CD4-positive, alpha-beta memory T cell (primary cell): ENCODE measurements around the gene LCT. TPM values are rescaled to one million over a fixed set of nuclear protein-coding genes. Genes with fewer than 3 reads are reported as not detected.

Experiments used
- CTCF ChIA-PET: fragments of 350-600 bp; sonication (Branson Sonifier 250); formaldehyde crosslinking; loops from one replicate; lab custom pipeline; 2021; ENCODE audit warnings: inconsistent platforms; ENCODE audit not compliant: partially characterized antibody; lab: Charles Lee
- POLR2A ChIA-PET: fragments of 350-600 bp; sonication (Branson Sonifier 250); formaldehyde crosslinking; loops from one replicate; lab custom pipeline; 2021; ENCODE audit not compliant: partially characterized antibody; lab: Charles Lee
- DNase-seq, 5 donors: peaks; one replicate each; pipeline versions ENCODE4 v3.0.0 to v3.0.0-alpha.2; 2020 to 2022; ENCODE audit warnings: mixed read lengths in 1 of 5
- H3K27ac ChIP-seq: one replicate; pipeline ENCODE4 v1.7.0; 2013; ENCODE audit warnings: low read depth, low read length
- H3K27me3 ChIP-seq: 2 replicates; pipeline ENCODE4 v1.7.0; 2013; ENCODE audit warnings: mild to moderate bottlenecking, low read length, moderate library complexity; ENCODE audit not compliant: insufficient read depth
- H3K36me3 ChIP-seq: 2 replicates; pipeline ENCODE4 v1.7.0; 2013; ENCODE audit warnings: mild to moderate bottlenecking, low read length, moderate library complexity; ENCODE audit not compliant: insufficient read depth
- H3K4me1 ChIP-seq: 2 replicates; pipeline ENCODE4 v1.7.0; 2013; ENCODE audit warnings: mild to moderate bottlenecking, low read length, moderate library complexity; ENCODE audit not compliant: insufficient read depth
- H3K4me3 ChIP-seq, 2 donors: one replicate each; pipeline ENCODE4 v1.7.0; 2013; ENCODE audit warnings: low read length in 2 of 2, mild to moderate bottlenecking in 1 of 2
- H3K9me3 ChIP-seq, 2 donors: one replicate each; pipeline ENCODE4 v1.7.0; 2013; ENCODE audit warnings: low read length in 2 of 2, control low read depth in 1 of 2; ENCODE audit not compliant: control insufficient read depth in 1 of 2
- H3K27ac Mint-ChIP-seq, 7 donors: one replicate each; pipeline ENCODE4 v1.8.0; 2020 to 2021; ENCODE audit warnings: mixed read lengths in 7 of 7, mild to moderate bottlenecking in 6 of 7, inconsistent platforms in 3 of 7, moderate library complexity in 3 of 7
- H3K27me3 Mint-ChIP-seq, 2 donors: one replicate each; pipeline ENCODE4 v1.8.0; 2020 to 2021; ENCODE audit warnings: mixed read lengths in 2 of 2
- H3K36me3 Mint-ChIP-seq, 2 donors: one replicate each; pipeline ENCODE4 v1.8.0; 2020 to 2021; ENCODE audit warnings: mixed read lengths in 2 of 2, inconsistent platforms in 1 of 2, mild to moderate bottlenecking in 1 of 2
- H3K4me1 Mint-ChIP-seq, 4 donors: one replicate each; pipeline ENCODE4 v1.8.0; 2020 to 2021; ENCODE audit warnings: mixed read lengths in 4 of 4, mild to moderate bottlenecking in 1 of 4
- H3K4me3 Mint-ChIP-seq, 8 donors: one replicate each; pipeline ENCODE4 v1.8.0; 2020 to 2021; ENCODE audit warnings: mixed read lengths in 8 of 8, mild to moderate bottlenecking in 7 of 8, moderate library complexity in 6 of 8, inconsistent platforms in 3 of 8
- H3K9me3 Mint-ChIP-seq, 8 donors: one replicate each; pipeline ENCODE4 v1.8.0; 2020 to 2021; ENCODE audit warnings: mixed read lengths in 8 of 8, mild to moderate bottlenecking in 5 of 8, inconsistent platforms in 3 of 8, moderate library complexity in 1 of 8
- intact Hi-C: fragments of 100-400 bp; cut with micrococcal nuclease; formaldehyde crosslinking; loops from one replicate; pipeline ENCODE4 v1.15.1; 2023
- polyA plus RNA-seq, 2 donors: library from polyadenylated mRNA; unstranded; fragments of 300-500 nt; fragmentation: Illumina TruSeq; gene quantifications; one replicate each; pipeline ENCODE4 v1.2.3, GENCODE V29; 2021
- total RNA-seq, 2 experiments: library from RNA; stranded (reverse); gene quantifications; one replicate each; pipeline ENCODE4 v1.2.3, GENCODE V29; 2021

LCT gene
- total and polyA plus RNA-seq, 4 experiments from 2014 or later: 0.06 TPM; not detected in 2

DNA sequence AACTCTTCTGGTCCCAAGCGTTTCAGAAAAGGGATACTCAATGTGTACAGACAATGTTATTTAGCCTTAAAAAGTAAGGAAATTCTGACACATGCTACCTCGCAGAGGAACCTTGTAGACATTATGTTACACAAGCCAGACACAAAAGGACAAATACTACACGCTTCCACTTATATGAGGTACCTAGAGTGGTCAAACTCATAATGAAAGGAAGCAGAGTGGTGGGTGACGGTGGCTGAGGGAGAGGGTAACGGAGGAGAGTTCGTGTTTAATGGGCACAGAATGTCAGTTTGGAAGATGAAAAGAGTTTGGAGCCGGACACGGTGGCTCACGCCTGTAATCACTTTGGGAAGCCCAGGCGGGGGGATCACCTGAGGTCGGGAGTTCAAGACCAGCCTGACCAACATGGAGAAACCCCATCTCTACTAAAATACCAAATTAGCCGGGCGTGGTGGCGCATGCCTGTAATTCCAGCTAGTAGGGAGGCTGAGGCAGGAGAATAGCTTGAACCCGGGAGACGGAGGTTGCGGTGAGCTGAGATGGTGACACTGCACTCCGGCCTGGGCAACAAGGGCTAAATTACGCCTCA is 37.9 kb upstream of the LCT start:
- H3K27me3 Mint-ChIP-seq: peaks cover 0 to 1% of the 10 kb centered on the region in 2 donors
- Histone ChIP-seq H3K9me3 (no peaks in the 10 kb centered on the region), H3K27me3 (no peaks in the 10 kb centered on the region), H3K36me3 (peaks cover 13% of the 10 kb centered on the region), H3K27ac (no peak overlapping the region), H3K4me1 (peaks cover 31% of the 10 kb centered on the region), H3K4me3 (peak overlapping the region; percentile 82 to 84)
- DNase-seq: no peak
- H3K36me3 Mint-ChIP-seq: peaks cover 17 to 30% of the 10 kb centered on the region in 2 donors
- intact Hi-C loops: loop anchor here (5.0 kb wide), 1 partner anchor 107 kb away; no protein-coding TSS in a partner anchor
- ChIA-PET CTCF (no interaction called here), POLR2A (interaction anchor here (0.6 to 1.9 kb wide), 15 partner anchors 8 to 957 kb away, joined by 3 to 11 read pairs (median 4); partner anchors contain the start of genes CCNT2, R3HDM1, RAB3GAP1 and UBXN4)
- peak overlapping the region; percentile 82 to 97 (median 95) for H3K27ac Mint-ChIP-seq
- H3K4me3 Mint-ChIP-seq: peak overlapping the region; percentile 81 to 96 (median 92)
- H3K4me1 Mint-ChIP-seq: peaks cover 29 to 47% (median 38%) of the 10 kb centered on the region in 4 donors
- no peaks in the 10 kb centered on the region for H3K9me3 Mint-ChIP-seq

DNA sequence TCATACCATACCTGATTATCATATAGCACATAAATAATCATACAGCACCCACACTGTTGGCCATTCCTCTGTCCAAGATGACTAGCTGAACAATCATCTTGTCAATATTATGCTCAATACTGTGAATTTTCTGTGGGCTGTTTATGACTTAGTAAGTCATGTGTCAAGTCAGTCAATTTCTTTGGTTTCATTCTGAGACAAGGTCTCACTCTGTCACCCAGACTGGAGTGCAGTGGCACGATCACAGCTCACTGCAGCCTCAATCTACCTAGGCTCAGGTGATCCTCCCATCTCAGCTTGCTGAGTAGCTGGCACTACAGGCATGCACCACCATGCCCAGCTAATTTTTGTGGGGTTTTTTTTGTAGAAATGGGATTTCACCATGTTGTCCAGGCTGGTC is 33.6 kb upstream of the LCT start:
- Histone ChIP-seq H3K27ac (no peak overlapping the region), H3K27me3 (no peaks in the 10 kb centered on the region), H3K36me3 (peaks cover 38% of the 10 kb centered on the region), H3K4me1 (peaks cover 25% of the 10 kb centered on the region), H3K9me3 (no peaks in the 10 kb centered on the region), H3K4me3 (no peak overlapping the region)
- DNase-seq: no peak
- POLR2A ChIA-PET: no interaction called here
- CTCF ChIA-PET: interaction anchor here (1.1 to 2.5 kb wide), 2 partner anchors 8 to 73 kb away, joined by 3 to 7 read pairs; no protein-coding TSS in a partner anchor
- Mint-ChIP-seq H3K9me3 (no peaks in the 10 kb centered on the region), H3K27ac (no peak overlapping the region), H3K27me3 (no peaks in the 10 kb centered on the region), H3K4me1 (peaks cover 24 to 37% (median 28%) of the 10 kb centered on the region in 4 donors), H3K4me3 (no peak overlapping the region), H3K36me3 (peaks cover 48 to 58% of the 10 kb centered on the region in 2 donors)
- intact Hi-C loops: no loop called here

DNA sequence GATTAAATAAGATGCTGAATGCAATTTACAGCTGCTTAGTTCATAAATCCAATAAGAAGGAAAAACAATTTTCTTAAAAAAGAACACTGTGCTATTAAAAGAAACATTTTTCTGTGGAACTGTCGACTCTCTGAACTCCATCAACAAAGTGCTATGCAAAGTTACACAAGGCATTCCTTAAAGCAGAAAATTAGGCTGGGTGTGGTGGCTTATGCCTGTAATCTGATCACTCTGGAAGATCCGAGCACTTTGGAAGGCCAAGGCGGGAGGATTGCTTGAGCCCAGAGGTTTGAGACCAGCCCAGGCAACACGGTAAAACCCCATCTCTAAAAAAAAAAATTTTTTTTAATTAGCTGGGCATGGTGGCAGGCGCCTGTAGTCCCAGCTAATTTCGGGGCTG is 26.2 kb upstream of the LCT start:
- H3K9me3 Mint-ChIP-seq: no peaks in the 10 kb centered on the region

DNA sequence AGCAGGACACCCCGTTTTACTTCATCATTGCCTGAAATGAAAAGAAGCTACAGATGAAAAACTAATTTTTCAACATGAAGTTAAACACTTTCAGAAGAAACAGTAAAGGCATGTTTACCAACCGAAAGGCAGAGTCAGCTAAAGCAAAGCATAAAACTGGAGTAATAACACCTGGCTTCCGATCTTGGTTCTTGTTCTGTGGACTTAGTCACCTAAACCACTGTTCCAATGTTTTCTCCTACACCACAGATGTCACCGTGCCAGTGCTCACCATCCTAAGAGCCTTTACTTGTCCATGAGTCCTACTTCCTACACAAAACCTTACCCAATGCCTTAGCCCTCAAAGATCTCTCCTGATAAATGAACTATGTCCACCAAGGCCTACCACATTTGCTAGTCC is 25.7 kb upstream of the LCT start:
- Histone ChIP-seq H3K27ac (no peak overlapping the region), H3K27me3 (no peaks in the 10 kb centered on the region), H3K9me3 (no peaks in the 10 kb centered on the region), H3K36me3 (peaks cover 50% of the 10 kb centered on the region), H3K4me3 (no peak overlapping the region), H3K4me1 (no peaks in the 10 kb centered on the region)
- no peak for DNase-seq
- H3K9me3 Mint-ChIP-seq: no peaks in the 10 kb centered on the region
- POLR2A ChIA-PET: no interaction called here
- H3K27me3 Mint-ChIP-seq: no peaks in the 10 kb centered on the region
- CTCF ChIA-PET: interaction anchor here (1.1 to 1.2 kb wide), 2 partner anchors 8 to 522 kb away, joined by 3 read pairs; no protein-coding TSS in a partner anchor
- H3K36me3 Mint-ChIP-seq: peaks cover 54 to 70% of the 10 kb centered on the region in 2 donors
- peak overlapping the region in 2 of 7 donors; percentile 5 to 14 for H3K27ac Mint-ChIP-seq
- intact Hi-C loops: no loop called here
- peaks cover 0 to 5% (median under 1%) of the 10 kb centered on the region in 4 donors for H3K4me1 Mint-ChIP-seq
- H3K4me3 Mint-ChIP-seq: no peak overlapping the region

More for the DNA sequence above, 26.2 kb upstream of the LCT start:
- CTCF ChIA-PET: interaction anchor here (1.2 kb wide), 1 partner anchor 521 kb away, joined by 3 read pairs; no protein-coding TSS in a partner anchor
- no peaks in the 10 kb centered on the region for H3K4me1 ChIP-seq
- Mint-ChIP-seq H3K36me3 (peaks cover 56 to 68% of the 10 kb centered on the region in 2 donors), H3K4me3 (no peak overlapping the region), H3K27me3 (no peaks in the 10 kb centered on the region), H3K4me1 (peaks cover 0 to 7% (median 3%) of the 10 kb centered on the region in 4 donors), H3K27ac (peak overlapping the region in 1 of 7 donors; percentile 53)
- H3K36me3 ChIP-seq: peaks cover 52% of the 10 kb centered on the region
- H3K27me3 ChIP-seq: no peaks in the 10 kb centered on the region
- intact Hi-C loops: no loop called here
- no peak for DNase-seq
- H3K4me3 ChIP-seq: no peak overlapping the region
- H3K9me3 ChIP-seq: no peaks in the 10 kb centered on the region
- POLR2A ChIA-PET: no interaction called here
- H3K27ac ChIP-seq: no peak overlapping the region

DNA sequence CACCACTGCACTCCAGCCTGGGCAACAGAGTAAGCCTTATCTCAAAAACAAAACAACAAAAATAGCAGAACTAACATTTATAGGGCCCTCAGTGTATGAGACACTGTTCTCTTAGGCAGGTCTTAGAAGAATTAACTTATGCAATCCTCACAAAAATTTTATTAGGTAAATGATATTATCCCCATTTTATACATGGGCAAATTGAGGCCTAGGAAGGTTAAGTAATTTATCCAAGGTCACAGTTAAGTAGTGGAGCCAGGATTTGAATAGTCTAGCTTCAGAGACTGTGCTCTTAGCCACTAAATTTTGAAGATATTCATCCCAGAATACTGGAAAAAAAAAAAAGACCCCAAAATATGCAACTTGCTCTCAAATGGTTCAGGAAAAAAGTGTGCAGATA is 16.4 kb upstream of the LCT start:
- intact Hi-C loops: no loop called here
- CTCF ChIA-PET: no interaction called here
- H3K27ac Mint-ChIP-seq: no peak overlapping the region

DNA sequence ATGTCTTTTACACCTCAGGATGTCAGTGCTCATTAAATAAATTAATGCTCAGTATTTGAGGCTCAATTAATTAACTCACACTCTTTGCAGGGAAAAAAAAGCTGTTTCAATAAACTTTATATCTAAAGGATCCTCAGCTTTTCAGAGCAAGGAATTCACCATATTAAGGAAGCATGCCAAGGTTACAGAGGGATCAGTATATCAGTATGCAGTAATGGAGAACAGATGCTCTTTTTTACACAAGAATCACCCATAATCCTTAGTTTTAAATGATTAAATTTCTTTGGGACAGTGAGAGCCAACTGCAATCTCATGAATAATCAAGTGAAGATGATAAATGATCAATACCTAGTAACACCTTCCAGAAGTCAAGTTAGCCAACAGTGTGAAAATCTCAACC is 14.9 kb upstream of the LCT start:
- peaks cover 10% of the 10 kb centered on the region for H3K36me3 ChIP-seq
- ChIA-PET CTCF (no interaction called here), POLR2A (no interaction called here)
- peaks cover 0 to 2% (median under 1%) of the 10 kb centered on the region in 4 donors for H3K4me1 Mint-ChIP-seq
- H3K4me3 ChIP-seq: no peak overlapping the region
- no peaks in the 10 kb centered on the region for H3K9me3 ChIP-seq
- H3K36me3 Mint-ChIP-seq: peaks cover 44 to 61% of the 10 kb centered on the region in 2 donors
- no peaks in the 10 kb centered on the region for H3K27me3 Mint-ChIP-seq
- no peak overlapping the region for H3K27ac ChIP-seq
- no peak for DNase-seq
- no peaks in the 10 kb centered on the region for H3K27me3 ChIP-seq
- intact Hi-C loops: no loop called here
- no peak overlapping the region for H3K4me3 Mint-ChIP-seq
- peak overlapping the region in 1 of 7 donors; percentile 13 for H3K27ac Mint-ChIP-seq
- H3K4me1 ChIP-seq: no peaks in the 10 kb centered on the region
- no peaks in the 10 kb centered on the region for H3K9me3 Mint-ChIP-seq

More for the DNA sequence above, 16.4 kb upstream of the LCT start:
- H3K36me3 Mint-ChIP-seq: peaks cover 44 to 68% of the 10 kb centered on the region in 2 donors
- H3K27me3 Mint-ChIP-seq: no peaks in the 10 kb centered on the region
- no peaks in the 10 kb centered on the region for H3K9me3 Mint-ChIP-seq
- H3K4me1 Mint-ChIP-seq: peaks cover 0 to 3% (median under 1%) of the 10 kb centered on the region in 4 donors
- Histone ChIP-seq H3K27me3 (no peaks in the 10 kb centered on the region), H3K9me3 (no peaks in the 10 kb centered on the region), H3K27ac (no peak overlapping the region), H3K36me3 (peaks cover 17% of the 10 kb centered on the region), H3K4me1 (no peaks in the 10 kb centered on the region), H3K4me3 (no peak overlapping the region)
- no peak for DNase-seq
- POLR2A ChIA-PET: no interaction called here
- no peak overlapping the region for H3K4me3 Mint-ChIP-seq

DNA sequence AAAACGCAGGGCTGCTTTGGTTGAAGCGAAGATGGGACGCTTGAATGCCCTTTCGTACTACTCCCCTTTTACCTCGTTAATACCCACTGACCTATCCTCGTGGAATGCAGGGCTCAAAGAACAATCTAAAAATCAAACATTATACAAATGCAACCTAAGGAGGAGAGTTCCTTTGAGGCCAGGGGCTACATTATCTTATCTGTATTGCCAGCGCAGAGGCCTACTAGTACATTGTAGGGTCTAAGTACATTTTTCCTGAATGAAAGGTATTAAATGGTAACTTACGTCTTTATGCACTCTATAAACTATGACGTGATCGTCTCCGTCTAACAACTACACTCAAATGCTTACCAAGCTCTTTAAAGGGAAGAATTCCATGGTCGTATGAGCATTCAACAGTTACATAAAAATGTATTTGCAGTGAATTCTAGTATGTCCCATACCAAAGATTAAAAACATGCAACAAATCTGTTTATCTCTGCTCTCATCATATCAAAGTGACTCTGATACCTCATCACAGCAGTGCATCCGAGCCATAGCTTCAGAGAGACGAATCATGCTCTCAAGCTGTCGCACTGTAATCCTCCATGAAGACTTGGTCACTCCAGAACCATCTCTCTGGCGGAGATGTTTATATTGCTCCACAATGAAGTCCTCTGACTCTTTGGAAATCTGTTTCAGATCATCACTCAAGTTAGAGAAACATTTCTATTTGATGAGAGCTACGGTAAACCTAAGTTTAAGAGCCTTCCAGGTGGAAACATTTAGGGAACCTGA is 14.1 kb upstream of the LCT start:
- Histone ChIP-seq H3K4me3 (no peak overlapping the region), H3K27ac (no peak overlapping the region), H3K27me3 (no peaks in the 10 kb centered on the region), H3K9me3 (no peaks in the 10 kb centered on the region), H3K4me1 (no peaks in the 10 kb centered on the region), H3K36me3 (peaks cover 12% of the 10 kb centered on the region)
- Mint-ChIP-seq H3K4me1 (peaks cover 0 to 2% (median 0%) of the 10 kb centered on the region in 4 donors), H3K36me3 (peaks cover 39 to 57% of the 10 kb centered on the region in 2 donors), H3K27ac (no peak overlapping the region), H3K4me3 (no peak overlapping the region), H3K27me3 (no peaks in the 10 kb centered on the region), H3K9me3 (no peaks in the 10 kb centered on the region)
- no peak for DNase-seq
- CTCF ChIA-PET: no interaction called here
- intact Hi-C loops: no loop called here
- POLR2A ChIA-PET: no interaction called here
